Measurements from ENCODE around the gene PPIL6. TPM values are rescaled to one million over a fixed set of nuclear protein-coding genes. Genes with fewer than 3 reads are reported as not detected.

Gene PPIL6
- polyA plus RNA-seq, 2 of the 4 experiments (the other 2 are of a cell fraction): 1.6 to 5.0 TPM

- ChIA-PET POLR2A (no interaction called here), CTCF (no interaction called here)
- no peak for TF ChIP-seq FOSB (CRISPR knock-in tag; IDR thresholded peaks at IDR 0.05)
- no peak for TF ChIP-seq ATOH8 (CRISPR knock-in tag; IDR thresholded peaks at IDR 0.05; ENCODE audit: low read depth)
- TF ChIP-seq NR3C1 (IDR thresholded peaks at IDR 0.05): no peak
- TF ChIP-seq KDM5A (IDR thresholded peaks at IDR 0.05): no peak
- TF ChIP-seq EHMT2 (IDR thresholded peaks at IDR 0.05; ENCODE audit: low read depth): no peak
- TF ChIP-seq BHLHE40 (IDR thresholded peaks at IDR 0.05; ENCODE audit: low read depth, low read length): no peak
- TF ChIP-seq JUN (IDR thresholded peaks at IDR 0.05): no peak
- no peak for TF ChIP-seq E2F6 (IDR thresholded peaks at IDR 0.05; ENCODE audit: borderline replicate concordance, low read depth)
- no peak for TF ChIP-seq ELK1 (IDR thresholded peaks at IDR 0.05; ENCODE audit: low read depth, low read length)
- TF ChIP-seq MYC (IDR thresholded peaks at IDR 0.05; ENCODE audit: borderline replicate concordance, low read length): no peak
- FAIRE-seq (no peak), DNase-seq (ENCODE audit: low read depth in 1 of 2, low spot score in 1 of 2) (no peak), ATAC-seq (peak in 1 of 2 experiments; percentile 25; a peak in 1 of 6 replicates)
- Histone ChIP-seq H3K4me2 (peak overlapping the region; percentile 48), H3K9me3 (no peaks in the 10 kb centered on the region), H3K4me1 (peaks cover 43% of the 10 kb centered on the region; the same call in 2 of the 3 replicates), H3K27ac (no peak overlapping the region), H3K4me3 (no peak overlapping the region)
- WGBS (ENCODE audit: missing lambda C conversion rate): 63% methylated on average over 2 of the region's 2 CpGs
These were observed 37.3 kb upstream of the PPIL6 start for GRCh38 chr6:109477725-109478124.

GRCh38 chr6:109477184-109477583, 36.8 kb upstream of the PPIL6 start:
- H3K9me3 ChIP-seq: no peaks in the 10 kb centered on the region
- POLR2A ChIA-PET: no interaction called here
- 90% methylated on average over 2 of the region's 2 CpGs for WGBS (ENCODE audit: missing lambda C conversion rate)
- H3K4me2 ChIP-seq: no peak overlapping the region
- ATAC-seq (no peak), DNase-seq (ENCODE audit: low read depth in 1 of 2, low spot score in 1 of 2) (no peak), FAIRE-seq (no peak)
- no peak overlapping the region for H3K4me3 ChIP-seq
- TF ChIP-seq ESRRA (IDR thresholded peaks at IDR 0.05; ENCODE audit: borderline replicate concordance, low read length) (no peak), FOSB (CRISPR knock-in tag; IDR thresholded peaks at IDR 0.05) (no peak), CTCF (IDR thresholded peaks at IDR 0.05) (no peak)
- CTCF ChIA-PET: no interaction called here
- H3K27ac ChIP-seq: no peak overlapping the region
- peaks cover 43% of the 10 kb centered on the region; the same call in 2 of the 3 replicates for H3K4me1 ChIP-seq

GRCh38 chr6:109475625-109476024, 35.2 kb upstream of the PPIL6 start:
- no peaks in the 10 kb centered on the region for H3K9me3 ChIP-seq
- DNase-seq (ENCODE audit: low read depth in 1 of 2, low spot score in 1 of 2): no peak
- no peak for ATAC-seq
- CTCF ChIA-PET: no interaction called here
- H3K27ac ChIP-seq: no peak overlapping the region
- POLR2A ChIA-PET: no interaction called here
- no peak for TF ChIP-seq HES2 (IDR thresholded peaks at IDR 0.05)
- no peak for TF ChIP-seq RAD21 (conservative IDR thresholded peaks at IDR 0.05 in 1 of 2, IDR thresholded peaks at IDR 0.05 in 1 of 2)
- no peak for TF ChIP-seq EP300 (IDR thresholded peaks at IDR 0.05)
- no peak for TF ChIP-seq USF2 (IDR thresholded peaks at IDR 0.05)
- H3K4me3 ChIP-seq: no peak overlapping the region
- H3K4me1 ChIP-seq: peaks cover 29% of the 10 kb centered on the region; the same call in 2 of the 3 replicates
- FAIRE-seq: no peak
- 90% methylated on average over 2 of the region's 2 CpGs for WGBS (ENCODE audit: missing lambda C conversion rate)
- no peak overlapping the region for H3K4me2 ChIP-seq

All from A549 (cell line).